Immature natural killer cell (primary cell): Measurements from ENCODE around the gene ERBIN. TPM values are rescaled to one million over a fixed set of nuclear protein-coding genes. Genes with fewer than 3 reads are reported as not detected.
"Not testable (repeated sequence)": the region's sequence is repeated elsewhere in the genome, so short reads cannot be mapped to it uniquely, and the experiment has no call there.

Experiments used
- DNase-seq, 3 donors: peaks; one replicate each; pipeline ENCODE4 v3.0.0; 2022; ENCODE audit warnings: mixed read lengths in 1 of 3
- H3K27ac Mint-ChIP-seq, 6 donors: one replicate each; pipeline ENCODE4 v1.8.0; 2020; ENCODE audit warnings: mixed read lengths in 6 of 6, mild to moderate bottlenecking in 5 of 6, inconsistent platforms in 4 of 6, moderate library complexity in 3 of 6
- H3K27me3 Mint-ChIP-seq, 3 donors: one replicate each; pipeline ENCODE4 v1.8.0; 2020 to 2021; ENCODE audit warnings: low read depth in 3 of 3, mild to moderate bottlenecking in 3 of 3, mixed read lengths in 3 of 3, moderate library complexity in 3 of 3, inconsistent platforms in 1 of 3
- H3K36me3 Mint-ChIP-seq, 3 donors: one replicate each; pipeline ENCODE4 v1.8.0; 2020; ENCODE audit warnings: mixed read lengths in 3 of 3, inconsistent platforms in 2 of 3, mild to moderate bottlenecking in 2 of 3
- H3K4me1 Mint-ChIP-seq, 2 donors: one replicate each; pipeline ENCODE4 v1.8.0; 2020; ENCODE audit warnings: inconsistent platforms in 2 of 2, mild to moderate bottlenecking in 2 of 2, mixed read lengths in 2 of 2, moderate library complexity in 1 of 2
- H3K4me3 Mint-ChIP-seq, 5 donors: one replicate each; pipeline ENCODE4 v1.8.0; 2020; ENCODE audit warnings: mild to moderate bottlenecking in 5 of 5, mixed read lengths in 5 of 5, inconsistent platforms in 3 of 5, moderate library complexity in 3 of 5
- H3K9me3 Mint-ChIP-seq, 6 donors: one replicate each; pipeline ENCODE4 v1.8.0; 2020; ENCODE audit warnings: mild to moderate bottlenecking in 6 of 6, mixed read lengths in 6 of 6, inconsistent platforms in 4 of 6, moderate library complexity in 3 of 6
- polyA plus RNA-seq, 3 donors: library from polyadenylated mRNA; unstranded; fragments of 300-500 nt; fragmentation: Illumina TruSeq; gene quantifications; one replicate each; pipeline ENCODE4 v1.2.3, GENCODE V29; 2021

The ERBIN gene
- polyA plus RNA-seq, 3 donors from 2014 or later: 38.3 to 75.1 (median 40.6) TPM

DNA sequence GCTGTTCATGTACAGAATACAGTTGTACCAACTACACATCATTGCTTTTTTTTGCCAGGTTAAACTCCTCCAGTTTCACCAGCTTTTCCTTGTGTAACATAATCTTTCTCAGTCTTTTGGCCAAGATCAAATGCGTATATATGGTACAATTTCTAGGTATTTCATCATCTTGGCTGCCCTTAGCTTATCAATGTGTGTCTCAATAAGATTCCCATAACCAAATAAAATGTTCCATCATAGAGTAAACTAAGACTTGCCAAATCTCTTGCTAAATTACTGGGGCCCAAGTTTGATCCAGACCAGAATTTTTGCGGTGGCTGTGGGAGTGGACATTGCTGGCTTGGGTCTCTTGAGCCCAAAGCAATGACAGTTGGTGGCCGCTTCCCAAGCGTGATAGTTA lies 24.3 kb upstream of the ERBIN start:
- no peaks in the 10 kb centered on the region for H3K9me3 Mint-ChIP-seq
- H3K27me3 Mint-ChIP-seq: peaks cover 0 to 5% (median 2%) of the 10 kb centered on the region in 3 donors
- no peaks in the 10 kb centered on the region for H3K4me1 Mint-ChIP-seq
- no peak for DNase-seq
- no peak overlapping the region for H3K27ac Mint-ChIP-seq
- no peak overlapping the region for H3K4me3 Mint-ChIP-seq
- H3K36me3 Mint-ChIP-seq: no peaks in the 10 kb centered on the region

- no peaks in the 10 kb centered on the region for H3K36me3 Mint-ChIP-seq
- no peak overlapping the region for H3K27ac Mint-ChIP-seq
- DNase-seq: no peak
- H3K9me3 Mint-ChIP-seq: no peaks in the 10 kb centered on the region
- H3K4me1 Mint-ChIP-seq: no peaks in the 10 kb centered on the region
- peaks cover 0 to 5% (median 0%) of the 10 kb centered on the region in 3 donors for H3K27me3 Mint-ChIP-seq
- H3K4me3 Mint-ChIP-seq: no peak overlapping the region
Observed at GRCh38 chr5:65903581-65903980, 22.8 kb upstream of the ERBIN start.

DNA sequence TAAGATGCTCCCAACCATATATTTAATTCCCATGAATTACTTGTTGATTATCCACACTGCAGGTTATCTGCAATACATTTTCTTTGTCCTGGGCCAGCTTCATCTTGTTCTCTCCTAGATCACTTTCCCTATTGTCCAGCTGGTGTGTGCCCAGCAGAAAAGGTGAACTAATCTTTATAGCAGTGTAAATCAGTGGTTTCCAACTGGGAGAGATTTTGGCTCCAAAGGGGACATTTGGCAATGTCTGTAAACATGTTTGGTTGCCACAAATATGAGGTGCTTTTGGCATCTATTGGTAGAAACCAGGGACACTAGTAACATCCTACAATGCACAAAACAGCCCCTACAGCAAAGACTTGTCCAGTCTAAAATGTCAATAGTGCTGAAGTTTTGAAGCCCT lies 20.1 kb upstream of the ERBIN start:
- H3K4me1 Mint-ChIP-seq: no peaks in the 10 kb centered on the region
- H3K4me3 Mint-ChIP-seq: no peak overlapping the region

DNA sequence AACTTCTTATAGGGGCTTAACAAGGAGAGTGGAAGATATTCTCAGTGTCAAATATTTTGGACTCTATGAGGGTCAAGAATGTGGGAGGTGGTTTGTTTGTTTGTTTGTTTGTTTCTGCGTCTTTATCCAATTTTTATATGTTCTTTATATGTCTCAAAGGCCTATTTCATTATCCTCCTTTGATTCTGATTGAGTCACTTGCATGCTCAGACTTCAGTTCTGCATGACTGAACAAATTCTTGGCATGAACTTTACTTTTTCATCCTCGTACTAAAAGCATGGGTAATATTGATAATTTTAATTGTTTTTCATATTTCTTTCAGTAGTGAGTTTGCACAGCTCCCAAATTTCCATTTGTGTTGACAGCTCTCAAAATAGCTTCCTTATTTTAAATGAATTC lies 19.2 kb upstream of the ERBIN start:
- Mint-ChIP-seq H3K9me3 (no peaks in the 10 kb centered on the region), H3K27ac (no peak overlapping the region), H3K4me1 (no peaks in the 10 kb centered on the region), H3K27me3 (peaks cover 0 to 5% (median 0%) of the 10 kb centered on the region in 3 donors), H3K36me3 (no peaks in the 10 kb centered on the region), H3K4me3 (no peak overlapping the region)
- DNase-seq: no peak

More for the DNA sequence above, 20.1 kb upstream of the ERBIN start:
- peaks cover 0 to 5% (median 0%) of the 10 kb centered on the region in 3 donors for H3K27me3 Mint-ChIP-seq
- H3K27ac Mint-ChIP-seq: no peak overlapping the region
- H3K36me3 Mint-ChIP-seq: no peaks in the 10 kb centered on the region
- DNase-seq: no peak
- no peaks in the 10 kb centered on the region for H3K9me3 Mint-ChIP-seq

- Mint-ChIP-seq H3K27me3 (no peaks in the 10 kb centered on the region), H3K4me1 (no peaks in the 10 kb centered on the region), H3K36me3 (no peaks in the 10 kb centered on the region), H3K27ac (no peak overlapping the region), H3K4me3 (no peak overlapping the region), H3K9me3 (no peaks in the 10 kb centered on the region)
- DNase-seq: no peak
Observed at GRCh38 chr5:65910711-65911110, 15.7 kb upstream of the ERBIN start.

DNA sequence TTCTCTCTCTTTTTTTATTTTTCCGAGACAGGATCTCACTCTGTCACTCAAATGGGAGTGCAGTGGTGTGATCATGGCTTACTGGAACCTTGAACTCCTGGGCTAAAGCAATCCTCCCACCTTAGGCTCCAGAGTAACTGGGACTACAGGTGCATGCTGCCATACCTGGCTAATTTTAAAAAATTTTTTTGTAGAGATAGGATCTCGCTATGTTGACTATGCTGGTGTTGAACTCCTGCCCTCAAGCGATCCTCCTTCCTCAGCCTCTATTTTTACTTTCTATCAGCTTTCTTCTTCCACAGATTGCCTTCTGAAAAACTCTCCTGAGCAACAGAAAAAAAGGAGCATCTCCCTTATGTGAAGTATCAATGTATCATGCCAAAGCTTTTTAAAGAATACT lies 14.1 kb upstream of the ERBIN start:
- no peaks in the 10 kb centered on the region for H3K27me3 Mint-ChIP-seq
- no peaks in the 10 kb centered on the region for H3K36me3 Mint-ChIP-seq
- no peak overlapping the region for H3K27ac Mint-ChIP-seq
- no peaks in the 10 kb centered on the region for H3K4me1 Mint-ChIP-seq
- no peak overlapping the region for H3K4me3 Mint-ChIP-seq
- DNase-seq: no peak
- no peaks in the 10 kb centered on the region for H3K9me3 Mint-ChIP-seq

DNA sequence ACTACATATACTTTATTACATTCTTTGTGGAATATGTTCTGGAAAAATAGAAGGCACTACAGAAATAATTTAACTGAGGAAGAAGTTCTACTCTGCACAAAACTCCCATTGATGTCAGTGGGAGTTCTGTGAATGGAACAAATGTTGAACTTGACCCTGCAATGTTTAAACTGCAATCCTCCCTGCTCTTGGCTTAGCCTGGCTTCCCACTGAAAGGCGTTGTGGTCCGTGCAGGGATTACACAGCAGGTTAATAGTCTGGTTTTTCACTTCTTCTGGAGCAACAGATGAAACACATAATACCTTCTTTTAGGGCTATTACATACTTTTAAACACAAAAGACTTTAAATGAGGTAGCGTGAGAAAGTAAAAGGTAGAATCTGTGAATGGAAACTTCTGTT lies 12.9 kb upstream of the ERBIN start:
- Mint-ChIP-seq H3K36me3 (no peaks in the 10 kb centered on the region), H3K4me1 (no peaks in the 10 kb centered on the region), H3K4me3 (no peak overlapping the region), H3K9me3 (no peaks in the 10 kb centered on the region), H3K27ac (no peak overlapping the region), H3K27me3 (no peaks in the 10 kb centered on the region)
- no peak for DNase-seq

DNA sequence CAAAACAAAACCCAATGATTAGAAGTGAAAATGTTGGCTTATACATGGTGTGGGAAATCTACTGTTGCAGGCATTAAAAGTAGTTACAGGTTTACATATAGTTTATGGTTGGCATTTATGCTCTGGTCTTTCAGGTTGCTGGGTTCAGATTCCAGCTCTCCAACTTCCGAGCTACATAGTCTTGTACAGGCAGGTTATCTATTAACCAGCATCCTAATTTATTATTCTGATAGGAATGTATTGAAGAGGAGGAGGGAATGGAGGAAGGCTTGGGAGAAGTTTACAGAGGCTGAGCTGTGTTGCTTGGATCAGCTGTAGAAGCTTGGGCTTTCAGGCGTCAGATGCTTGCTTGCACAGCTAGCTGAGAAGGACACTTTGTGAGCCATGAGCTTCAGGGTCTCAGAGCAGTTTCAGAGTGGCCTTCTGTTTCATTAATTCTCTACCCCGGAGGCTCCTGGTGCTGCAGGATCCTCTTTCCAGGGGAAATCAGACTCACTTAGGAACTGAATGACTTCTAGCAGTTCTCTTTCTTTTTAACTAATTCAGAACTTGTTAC lies 11.7 kb upstream of the ERBIN start:
- no peak for DNase-seq
- Mint-ChIP-seq H3K4me1 (no peaks in the 10 kb centered on the region), H3K27ac (no peak overlapping the region), H3K4me3 (no peak overlapping the region), H3K36me3 (no peaks in the 10 kb centered on the region), H3K27me3 (no peaks in the 10 kb centered on the region), H3K9me3 (no peaks in the 10 kb centered on the region)

- H3K4me3 Mint-ChIP-seq, H3K4me1 Mint-ChIP-seq, H3K27me3 Mint-ChIP-seq, DNase-seq, H3K9me3 Mint-ChIP-seq, H3K36me3 Mint-ChIP-seq, H3K27ac Mint-ChIP-seq: not testable (repeated sequence)
Observed at GRCh38 chr5:65915661-65916060, 10.7 kb upstream of the ERBIN start.

DNA sequence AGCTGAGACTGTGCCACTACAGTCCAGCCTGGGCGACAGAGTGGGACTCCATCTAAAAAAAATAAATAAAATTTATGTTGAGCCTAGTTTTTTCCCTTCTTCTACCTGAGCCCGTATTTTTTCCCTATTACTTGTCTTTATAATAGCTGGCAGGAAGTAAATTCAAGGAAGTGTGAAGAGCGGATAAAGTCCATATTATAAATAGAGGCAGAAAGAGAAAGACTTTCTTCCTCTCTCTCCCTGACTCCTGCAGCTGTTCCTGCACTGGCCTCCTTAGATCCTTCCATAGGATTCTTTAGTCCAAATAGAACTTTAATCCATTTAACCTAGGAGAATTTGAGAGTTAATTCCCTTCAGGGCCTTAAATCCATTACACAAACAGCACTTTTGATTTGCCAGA lies 10.3 kb upstream of the ERBIN start:
- DNase-seq: no peak
- Mint-ChIP-seq H3K4me3 (no peak overlapping the region), H3K4me1 (no peaks in the 10 kb centered on the region), H3K36me3 (no peaks in the 10 kb centered on the region), H3K9me3 (no peaks in the 10 kb centered on the region), H3K27ac (no peak overlapping the region), H3K27me3 (no peaks in the 10 kb centered on the region)

DNA sequence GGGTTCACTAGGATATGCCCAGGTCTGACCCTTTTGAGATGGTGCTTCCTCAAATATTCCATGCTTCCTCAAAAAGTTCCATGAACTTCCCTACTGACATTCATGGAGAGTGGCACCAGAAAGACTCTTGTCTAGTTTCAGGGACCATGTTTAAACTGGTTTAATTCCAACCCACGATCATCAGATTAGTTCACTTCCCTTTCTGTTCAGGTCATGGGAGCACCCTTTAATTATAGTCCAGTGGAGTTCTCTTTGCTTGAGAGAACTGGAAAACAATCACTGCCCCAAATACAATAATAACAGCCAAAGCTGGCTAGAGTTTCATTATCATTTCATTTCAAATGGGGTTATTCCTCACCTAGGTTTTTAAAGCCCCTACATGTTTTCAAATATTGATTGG lies 9.7 kb upstream of the ERBIN start:
- Mint-ChIP-seq H3K9me3 (no peaks in the 10 kb centered on the region), H3K27me3 (no peaks in the 10 kb centered on the region), H3K36me3 (no peaks in the 10 kb centered on the region), H3K4me3 (no peak overlapping the region), H3K4me1 (no peaks in the 10 kb centered on the region), H3K27ac (no peak overlapping the region)
- DNase-seq: no peak

DNA sequence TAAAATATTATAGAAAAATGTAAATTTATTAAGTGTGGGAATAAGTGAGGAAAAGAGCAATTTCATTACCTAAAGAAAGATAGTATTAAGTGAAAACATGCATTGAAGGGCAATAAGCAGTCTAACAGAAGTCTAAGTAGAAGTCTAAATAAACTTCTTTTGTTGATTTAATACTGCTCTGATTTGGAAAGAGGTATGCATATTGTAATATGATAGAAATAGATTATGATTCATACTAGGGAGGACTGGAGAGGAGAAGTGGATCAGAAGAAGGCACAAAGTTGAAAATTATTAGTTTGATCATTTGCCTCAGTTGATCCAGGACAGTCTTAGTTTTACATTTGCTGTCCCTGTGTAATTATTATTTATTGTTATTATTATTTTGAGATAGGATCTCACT lies 6.6 kb upstream of the ERBIN start:
- DNase-seq: no peak
- Mint-ChIP-seq H3K27me3 (peaks cover 1 to 5% (median 3%) of the 10 kb centered on the region in 3 donors), H3K36me3 (no peaks in the 10 kb centered on the region), H3K4me3 (no peak overlapping the region), H3K9me3 (no peaks in the 10 kb centered on the region), H3K27ac (no peak overlapping the region), H3K4me1 (peaks cover 18 to 19% of the 10 kb centered on the region in 2 donors)

DNA sequence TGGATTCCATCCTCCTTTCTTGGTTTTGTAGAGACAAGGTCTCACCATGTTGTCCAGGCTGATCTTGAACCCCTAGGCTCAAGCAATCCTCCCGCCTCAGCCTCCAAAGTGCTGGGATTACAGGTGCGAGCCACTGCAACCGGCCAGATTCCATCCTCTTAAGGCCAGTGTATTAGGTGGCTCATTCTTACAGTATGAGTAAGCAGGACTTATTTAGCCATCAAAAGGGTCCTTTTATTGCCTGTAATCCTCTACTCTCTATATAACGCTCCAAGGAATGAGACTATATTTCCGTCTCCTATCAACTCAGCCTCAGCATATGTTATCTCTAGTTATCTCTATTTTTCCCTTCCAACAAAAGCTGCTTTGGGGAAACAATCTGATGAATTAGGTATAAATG lies 3.0 kb upstream of the ERBIN start:
- H3K9me3 Mint-ChIP-seq: no peaks in the 10 kb centered on the region
- H3K4me3 Mint-ChIP-seq: peak overlapping the region in 2 of 5 donors; percentile 84 to 93
- peaks cover 0 to 3% (median 0%) of the 10 kb centered on the region in 3 donors for H3K36me3 Mint-ChIP-seq
- DNase-seq: no peak
- peaks cover 29 to 36% of the 10 kb centered on the region in 2 donors for H3K4me1 Mint-ChIP-seq
- peaks cover 16 to 20% (median 18%) of the 10 kb centered on the region in 3 donors for H3K27me3 Mint-ChIP-seq
- peak overlapping the region in 5 of 6 donors; percentile 91 to 98 (median 96) for H3K27ac Mint-ChIP-seq

GRCh38 chr5:65924366-65925043 lies 1.9 kb upstream of the ERBIN start:
- H3K27me3 Mint-ChIP-seq: peaks cover 16 to 20% (median 19%) of the 10 kb centered on the region in 3 donors
- H3K4me1 Mint-ChIP-seq: peaks cover 38 to 48% of the 10 kb centered on the region in 2 donors
- DNase-seq: no peak
- peak overlapping the region; percentile 91 to 98 (median 94) for H3K27ac Mint-ChIP-seq
- H3K9me3 Mint-ChIP-seq: no peaks in the 10 kb centered on the region
- peaks cover 0 to 3% (median 0%) of the 10 kb centered on the region in 3 donors for H3K36me3 Mint-ChIP-seq
- H3K4me3 Mint-ChIP-seq: peak overlapping the region; percentile 84 to 94 (median 89)
